22Rv1 (cell line): ENCODE data around the gene FRY.

Experiments
- CTCF ChIP-seq: fragments of 450-650 bp; IDR thresholded peaks from 2 replicates; pipeline ENCODE4 v1.5.1; 2017; ENCODE audit warnings: mild to moderate bottlenecking
- ZFX ChIP-seq: fragments of 450-650 bp; IDR thresholded peaks from 2 replicates; pipeline ENCODE4 v1.6.1; 2017; ENCODE audit warnings: antibody characterized with exemption, borderline replicate concordance

- TF ChIP-seq CTCF (no peak), ZFX (no peak)
Observed at GRCh38 chr13:32252812-32253438, 221.4 kb downstream of the FRY start.
